Adipose tissue (tissue), 3 donors: ENCODE measurements around the gene SFTPA2. TPM values are rescaled to one million over a fixed set of nuclear protein-coding genes. Genes with fewer than 3 reads are reported as not detected.
"Not testable (repeated sequence)": the region's sequence is repeated elsewhere in the genome, so short reads cannot be mapped to it uniquely, and the experiment has no call there.

Source experiments
- H3K27ac ChIP-seq: one replicate; pipeline ENCODE4 v1.5.1; 2013; ENCODE audit warnings: low read depth, low read length
- WGBS, 3 donors: extraction: QIAGEN DNeasy Blood & Tissue Kit; methylation state at CpG; one replicate each; pipeline ENCODE4 v1.1.7; 2013; 5-methylcytosine and 5-hydroxymethylcytosine counted together
- polyA plus RNA-seq, 3 donors: library from polyadenylated mRNA; stranded (reverse); fragments of 200-250 nt; gene quantifications; one replicate each; pipeline ENCODE4 v1.2.3, GENCODE V29; 2013
- donor health status: healthy with polysubstance abuse.
- donor health status: Bipolar disorder and iron deficiency.
- donor health status: healthy.

The SFTPA2 gene
- polyA plus RNA-seq = under 1 TPM in 2 of 3 donors, not detected in 1; 0.68 to 0.94 TPM

DNA sequence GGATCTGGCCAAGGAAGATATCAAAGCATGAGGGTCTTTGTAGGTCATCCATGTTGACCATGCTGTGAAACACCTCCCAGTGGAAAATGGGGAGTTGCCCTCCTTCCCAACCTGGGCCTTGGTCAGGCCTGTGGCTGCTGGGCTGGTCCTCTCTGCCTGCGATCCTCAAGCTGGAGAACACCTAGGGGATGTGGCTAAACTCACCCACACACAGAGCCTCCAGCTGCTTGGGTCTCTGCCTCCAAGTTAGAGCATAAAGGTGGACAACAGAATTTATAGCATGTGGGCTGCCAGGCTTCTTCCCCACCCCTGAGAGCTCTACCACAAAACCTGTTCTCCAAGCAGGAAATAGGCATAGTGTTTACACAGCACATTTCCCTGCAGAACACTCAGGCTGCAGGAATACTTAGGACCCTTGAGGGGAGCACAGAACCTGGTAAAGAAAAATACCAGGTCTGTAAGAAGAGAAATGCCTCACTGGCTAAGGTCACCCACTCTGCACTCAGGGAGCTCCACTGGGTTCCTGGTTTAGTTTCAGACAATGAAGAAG lies at the start of gene SFTPA2:
SFTPA2 (minus strand) TSS at position 248 of the 550 bp plus-strand sequence. CDS start 924 bp downstream, outside the sequence.
- 83 to 100% (median 90%) methylated on average over 1 of the region's 1 CpG for WGBS, 3 donors
- no peak within 1 kb of the TSS for H3K27ac ChIP-seq

GRCh38 chr10:79608505-79609375 lies 48.5 kb upstream of the SFTPA2 start:
- no peak overlapping the region for H3K27ac ChIP-seq
- WGBS, 3 donors = 56 to 63% (median 59%) methylated on average over 20 of the region's 20 CpGs

- no peak overlapping the region for H3K27ac ChIP-seq
Measured at GRCh38 chr10:79605308-79605707, 45.1 kb upstream of the SFTPA2 start.

- 69 to 88% (median 75%) methylated on average over 1 of the region's 1 CpG for WGBS, 3 donors
- H3K27ac ChIP-seq = no peak overlapping the region
Measured at GRCh38 chr10:79604294-79604693, 44.1 kb upstream of the SFTPA2 start.

- WGBS, 3 donors = 61 to 82% (median 68%) methylated on average over 2 of the region's 2 CpGs
- H3K27ac ChIP-seq = no peak overlapping the region
Measured at GRCh38 chr10:79602953-79603352, 42.7 kb upstream of the SFTPA2 start.

DNA sequence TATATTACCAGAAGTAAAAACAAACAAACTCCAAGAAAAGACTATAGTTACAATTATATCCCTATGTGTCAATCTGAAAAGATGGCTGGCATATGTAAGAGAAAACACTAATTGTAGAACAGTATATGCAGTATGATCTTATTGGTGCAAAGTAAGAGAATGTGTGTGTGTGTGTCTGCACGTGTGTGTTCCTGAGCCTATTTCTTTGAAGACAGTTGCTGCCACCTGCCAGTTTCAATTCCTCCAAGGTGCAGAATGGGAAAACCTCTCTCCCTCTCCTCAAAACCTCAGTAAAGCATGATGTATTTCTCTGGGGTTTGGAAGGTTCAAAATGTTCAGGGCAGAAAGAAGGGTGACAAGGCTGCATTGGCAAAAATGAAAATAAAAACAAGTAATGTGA lies 41.7 kb upstream of the SFTPA2 start:
- 37 to 53% (median 41%) methylated on average over 1 of the region's 1 CpG for WGBS, 3 donors
- no peak overlapping the region for H3K27ac ChIP-seq

GRCh38 chr10:79599644-79600043 lies 39.4 kb upstream of the SFTPA2 start:
- 74 to 88% (median 87%) methylated on average over 9 of the region's 9 CpGs for WGBS, 3 donors
- H3K27ac ChIP-seq = not testable (repeated sequence)

DNA sequence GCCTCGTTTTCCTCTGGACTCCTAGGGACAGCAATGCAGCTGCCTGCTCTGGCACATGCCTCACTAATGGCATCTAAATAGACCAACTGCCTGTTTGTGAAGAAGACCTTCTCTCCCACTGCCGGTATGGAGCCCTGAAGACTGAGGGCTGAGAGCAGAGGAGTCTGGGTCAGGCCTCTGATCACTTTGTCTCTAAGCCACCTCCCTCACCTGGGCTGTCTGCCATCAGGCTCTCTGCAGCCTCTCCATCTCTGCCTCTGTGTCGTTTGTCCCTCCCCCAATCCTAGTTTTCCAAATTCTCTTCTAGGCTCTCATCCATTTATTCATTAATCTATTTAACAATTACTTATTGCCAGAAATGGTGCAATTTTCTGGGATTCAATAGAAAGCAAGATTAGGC lies 35.3 kb upstream of the SFTPA2 start:
- no peak overlapping the region for H3K27ac ChIP-seq
- whole genome bisulfite sequencing, 3 donors = 37 to 46% (median 45%) methylated on average over 3 of the region's 3 CpGs

DNA sequence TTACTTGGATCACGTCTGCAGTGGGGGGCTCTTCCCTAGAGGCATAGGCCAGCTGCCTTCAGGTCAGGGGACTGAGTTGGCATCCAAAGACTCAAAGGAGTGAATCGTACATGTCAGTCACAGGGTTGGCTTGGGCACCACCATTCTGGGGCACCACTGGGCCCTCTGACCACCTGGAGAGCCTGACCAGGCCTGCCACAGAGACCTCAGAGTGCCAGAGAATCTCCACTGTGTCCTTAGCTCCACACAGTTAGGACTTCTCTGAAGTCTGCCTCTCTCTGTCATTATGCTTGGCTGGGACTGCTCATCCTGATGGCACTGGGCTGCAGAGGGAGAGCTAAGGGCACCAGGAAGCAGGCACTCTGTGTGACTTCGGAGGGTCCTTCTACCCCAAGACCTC lies 34.4 kb upstream of the SFTPA2 start:
- not testable (repeated sequence) for H3K27ac ChIP-seq
- WGBS, 3 donors = 78 to 91% (median 91%) methylated on average over 3 of the region's 3 CpGs

- H3K27ac ChIP-seq = no peak overlapping the region
- 77 to 87% (median 81%) methylated on average over 1 of the region's 1 CpG for WGBS, 3 donors
Measured at GRCh38 chr10:79593377-79593776, 33.2 kb upstream of the SFTPA2 start.

GRCh38 chr10:79588800-79589199 lies 28.6 kb upstream of the SFTPA2 start:
- H3K27ac ChIP-seq = no peak overlapping the region

- no peak overlapping the region for H3K27ac ChIP-seq
- WGBS, 3 donors = 44 to 72% (median 68%) methylated on average over 2 of the region's 2 CpGs
Measured at GRCh38 chr10:79586933-79587332, 26.7 kb upstream of the SFTPA2 start.

DNA sequence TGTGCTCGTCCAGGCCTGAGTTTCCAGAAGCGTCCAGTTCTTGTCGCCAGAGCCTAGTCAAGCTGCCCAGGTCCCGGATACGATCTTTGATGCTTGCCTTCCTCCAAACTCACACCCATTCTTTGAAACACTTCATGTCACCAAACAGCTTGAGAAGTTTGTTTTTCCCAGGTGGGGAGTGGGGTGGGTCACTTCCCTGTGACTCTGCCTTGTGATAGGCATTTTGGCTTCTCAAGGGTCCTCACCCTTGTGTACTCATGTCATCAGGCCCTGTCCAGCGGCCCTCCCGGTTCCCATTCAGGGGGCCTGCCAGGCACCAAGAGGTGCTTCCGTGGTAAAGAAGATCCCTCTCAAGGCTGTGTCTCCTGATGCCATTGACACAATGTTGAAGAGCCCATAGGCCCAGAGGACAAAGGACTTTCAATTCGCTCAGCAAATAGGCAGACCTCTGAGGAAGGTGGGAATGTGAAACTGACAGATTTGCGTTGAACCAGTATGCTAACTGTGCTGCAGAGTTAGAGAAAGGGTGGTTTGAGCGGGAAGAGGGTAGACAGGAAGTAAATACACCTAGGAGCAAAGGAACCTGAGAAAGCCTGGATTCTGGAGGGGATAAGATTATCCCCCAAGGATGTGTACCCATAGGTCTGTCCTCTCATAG lies 25.8 kb upstream of the SFTPA2 start:
- no peak overlapping the region for H3K27ac ChIP-seq
- WGBS, 3 donors = 89 to 94% (median 89%) methylated on average over 11 of the region's 11 CpGs

- no peak overlapping the region for H3K27ac ChIP-seq
- WGBS, 3 donors = 86 to 94% (median 90%) methylated on average over 7 of the region's 7 CpGs
Measured at GRCh38 chr10:79583488-79584024, 23.3 kb upstream of the SFTPA2 start.

DNA sequence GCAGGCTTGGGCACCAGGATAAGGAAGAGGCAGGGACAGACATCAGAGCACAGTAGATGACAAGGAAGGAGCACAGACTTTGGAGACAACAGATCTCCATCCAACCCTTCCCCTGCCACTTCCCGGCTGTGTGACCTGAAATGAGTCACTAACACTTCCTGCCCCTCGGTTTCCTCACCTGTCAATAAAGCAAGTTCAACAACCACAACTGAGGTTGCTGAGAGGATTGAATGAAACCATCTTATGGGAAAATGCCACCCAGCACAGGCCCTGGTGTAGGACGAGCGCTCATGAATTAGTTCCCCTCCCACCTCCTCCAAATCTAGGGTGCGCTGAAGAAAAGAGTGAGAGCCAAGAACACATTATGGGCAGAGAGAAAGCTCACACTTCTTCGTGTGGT lies 22.7 kb upstream of the SFTPA2 start:
- WGBS, 3 donors = 61 to 78% (median 76%) methylated on average over 3 to 6 of the region's 6 CpGs
- not testable (repeated sequence) for H3K27ac ChIP-seq

DNA sequence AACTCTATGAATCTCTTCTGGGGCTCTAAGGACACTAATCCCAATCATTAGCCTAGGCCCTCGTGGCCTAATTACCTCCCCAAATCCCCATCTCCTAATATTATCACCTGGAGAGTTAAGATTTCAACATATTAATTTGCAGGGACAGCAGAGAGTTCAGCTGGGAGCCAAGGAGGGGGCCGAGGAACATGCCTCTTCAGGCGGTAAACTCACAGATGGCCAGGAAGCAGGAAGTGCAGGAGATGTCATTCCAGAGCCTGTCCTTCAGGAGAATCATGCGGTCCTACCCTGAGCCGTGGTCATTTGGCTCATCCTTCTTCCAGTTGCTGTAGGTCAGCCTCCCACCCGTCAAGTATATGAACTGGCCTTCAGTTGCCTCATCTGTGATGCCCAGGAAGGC lies 21.9 kb upstream of the SFTPA2 start:
- WGBS, 3 donors = 83 to 90% (median 86%) methylated on average over 6 of the region's 6 CpGs
- H3K27ac ChIP-seq = no peak overlapping the region

DNA sequence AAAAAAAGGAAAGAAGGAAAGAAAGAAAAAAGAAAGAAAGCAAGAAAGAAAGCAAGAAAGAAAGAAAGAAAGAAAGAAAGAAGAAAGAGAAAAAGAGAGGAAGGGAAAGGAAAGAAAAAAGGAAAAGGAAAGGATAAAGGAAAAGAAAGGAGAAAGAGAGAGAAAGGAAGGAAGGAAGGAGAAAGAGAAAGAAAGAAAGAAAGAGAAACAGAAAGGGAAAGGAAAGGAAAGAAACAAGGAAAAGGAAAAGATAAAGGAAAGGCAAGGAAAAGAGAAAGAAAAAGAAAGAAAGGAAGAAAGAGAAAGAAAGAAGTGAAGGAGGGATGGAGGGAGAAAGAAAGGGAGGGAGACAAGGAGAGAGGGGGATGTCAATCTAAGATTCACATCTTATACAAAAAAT lies 20.8 kb upstream of the SFTPA2 start:
- H3K27ac ChIP-seq = no peak overlapping the region

- no peak overlapping the region for H3K27ac ChIP-seq
- 88 to 95% (median 93%) methylated on average over 2 of the region's 2 CpGs for WGBS, 3 donors
Measured at GRCh38 chr10:79579361-79579760, 19.2 kb upstream of the SFTPA2 start.

- WGBS, 3 donors = 80 to 89% (median 83%) methylated on average over 6 of the region's 6 CpGs
- H3K27ac ChIP-seq = not testable (repeated sequence)
Measured at GRCh38 chr10:79570624-79571023, 10.4 kb upstream of the SFTPA2 start.
